Germinal center (tissue), 1 donor: ENCODE results near the gene GPR18.
"Not testable (repeated sequence)": the region's sequence is repeated elsewhere in the genome, so short reads cannot be mapped to it uniquely, and the experiment has no call there.

Experiments
- DNase-seq: peaks from one replicate; pipeline ENCODE4 v3.0.0; 2012; ENCODE audit warnings: mixed read lengths, low spot score

The GPR18 gene

GRCh38 chr13:99266827-99267226 lies 8.6 kb upstream of the GPR18 start:
- no peak for DNase-seq

- peak; percentile 33 for DNase-seq
Measured at GRCh38 chr13:99265821-99266426, 7.7 kb upstream of the GPR18 start.

GRCh38 chr13:99265162-99265800 lies 7.1 kb upstream of the GPR18 start:
- DNase-seq, result no peak

- no peak for DNase-seq
Measured at GRCh38 chr13:99264051-99264450, 5.9 kb upstream of the GPR18 start.

- no peak for DNase-seq
Measured at GRCh38 chr13:99263126-99263785, 5.1 kb upstream of the GPR18 start.

- DNase-seq, result no peak
Measured at GRCh38 chr13:99261059-99261458, 2.9 kb upstream of the GPR18 start.

- DNase-seq, result no peak
Measured at GRCh38 chr13:99260216-99260615, 2.0 kb upstream of the GPR18 start.

- DNase-seq, result peak; percentile 79
Measured at GRCh38 chr13:99258946-99259345, 767 bp upstream of the GPR18 start.

- DNase-seq, result no peak
Measured at GRCh38 chr13:99257291-99257690, 888 bp downstream of the GPR18 start.

GRCh38 chr13:99256709-99257108 lies 1.5 kb downstream of the GPR18 start:
- no peak for DNase-seq

GRCh38 chr13:99256283-99256682 lies 1.9 kb downstream of the GPR18 start:
- no peak for DNase-seq

- DNase-seq, result no peak
Measured at GRCh38 chr13:99255271-99255670, 2.9 kb downstream of the GPR18 start.

GRCh38 chr13:99254830-99255229 lies 3.3 kb downstream of the GPR18 start:
- no peak for DNase-seq

- DNase-seq, result no peak
Measured at GRCh38 chr13:99251921-99252320, 6.3 kb downstream of the GPR18 start.

- DNase-seq, result no peak
Measured at GRCh38 chr13:99250982-99251825, 7.0 kb downstream of the GPR18 start.

- not testable (repeated sequence) for DNase-seq
Measured at GRCh38 chr13:99249606-99250005, 8.6 kb downstream of the GPR18 start.

GRCh38 chr13:99249178-99249577 lies 9.0 kb downstream of the GPR18 start:
- DNase-seq, result not testable (repeated sequence)

GRCh38 chr13:99246100-99246499 lies 12.1 kb downstream of the GPR18 start:
- no peak for DNase-seq

- no peak for DNase-seq
Measured at GRCh38 chr13:99237981-99238662, 20.1 kb downstream of the GPR18 start.

- DNase-seq, result peak; percentile 53
Measured at GRCh38 chr13:99231721-99232120, 26.5 kb downstream of the GPR18 start.

GRCh38 chr13:99230991-99231390 lies 27.2 kb downstream of the GPR18 start:
- DNase-seq, result no peak

GRCh38 chr13:99230588-99230987 lies 27.6 kb downstream of the GPR18 start:
- DNase-seq, result not testable (repeated sequence)
